Skeletal muscle cell (primary cell): ENCODE measurements around the gene ZNF77.
"Not testable (repeated sequence)": the region's sequence is repeated elsewhere in the genome, so short reads cannot be mapped to it uniquely, and the experiment has no call there.

Experiments
- DNase-seq: peaks from one replicate; pipeline ENCODE4 v3.0.0-alpha.2; 2010; ENCODE audit warnings: low read depth
- H3K4me3 ChIP-seq: 2 replicates; pipeline ENCODE4 v1.5.1; 2011; ENCODE audit warnings: low read depth, mild to moderate bottlenecking, control low read depth, low read length, moderate library complexity

ZNF77 gene

GRCh38 chr19:2974342-2975041 lies 29.7 kb upstream of the ZNF77 start:
- no peak overlapping the region for H3K4me3 ChIP-seq
- DNase-seq, result no peak

- no peak overlapping the region for H3K4me3 ChIP-seq
- peak; percentile 31 for DNase-seq
These were observed 28.5 kb upstream of the ZNF77 start for GRCh38 chr19:2973229-2973628.

DNA sequence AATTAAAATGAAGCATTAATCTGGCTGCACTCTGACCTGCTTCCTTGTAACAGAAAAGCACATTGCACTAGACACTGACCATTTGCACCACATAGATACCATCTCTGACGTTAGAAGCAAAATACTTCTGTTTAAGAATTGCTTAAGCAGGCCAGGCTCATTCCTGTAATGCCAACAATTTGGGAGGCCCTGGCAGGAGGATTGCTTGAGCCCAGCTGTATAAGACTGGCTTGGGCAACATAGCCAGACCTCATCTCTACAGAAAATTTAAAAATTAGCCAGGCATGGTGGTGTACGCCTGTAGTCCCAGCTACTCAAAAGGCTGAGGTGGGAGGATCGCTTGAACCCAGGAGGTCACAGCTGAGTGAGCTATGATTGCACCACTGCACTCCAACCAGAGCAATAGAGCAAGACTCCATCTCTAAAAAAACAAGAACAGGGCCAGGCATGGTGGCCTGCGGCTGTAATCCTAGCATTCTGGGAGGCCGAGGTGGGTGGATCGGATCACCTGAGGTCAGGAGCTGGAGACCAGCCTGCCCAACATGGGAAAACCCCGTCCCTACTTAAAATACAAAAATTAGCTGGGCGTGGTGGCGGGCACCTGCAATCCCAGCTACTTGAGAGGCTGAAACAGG lies 25.5 kb upstream of the ZNF77 start:
- DNase-seq, result no peak

GRCh38 chr19:2969104-2969504 lies 24.3 kb upstream of the ZNF77 start:
- DNase-seq, result no peak
- no peak overlapping the region for H3K4me3 ChIP-seq

More for the DNA sequence above, 25.5 kb upstream of the ZNF77 start:
- H3K4me3 ChIP-seq, result no peak overlapping the region

- H3K4me3 ChIP-seq, result no peak overlapping the region
- no peak for DNase-seq
These were observed 23.2 kb upstream of the ZNF77 start for GRCh38 chr19:2967972-2968371.

- no peak for DNase-seq
- no peak overlapping the region for H3K4me3 ChIP-seq
These were observed 20.1 kb upstream of the ZNF77 start for GRCh38 chr19:2964874-2965273.

DNA sequence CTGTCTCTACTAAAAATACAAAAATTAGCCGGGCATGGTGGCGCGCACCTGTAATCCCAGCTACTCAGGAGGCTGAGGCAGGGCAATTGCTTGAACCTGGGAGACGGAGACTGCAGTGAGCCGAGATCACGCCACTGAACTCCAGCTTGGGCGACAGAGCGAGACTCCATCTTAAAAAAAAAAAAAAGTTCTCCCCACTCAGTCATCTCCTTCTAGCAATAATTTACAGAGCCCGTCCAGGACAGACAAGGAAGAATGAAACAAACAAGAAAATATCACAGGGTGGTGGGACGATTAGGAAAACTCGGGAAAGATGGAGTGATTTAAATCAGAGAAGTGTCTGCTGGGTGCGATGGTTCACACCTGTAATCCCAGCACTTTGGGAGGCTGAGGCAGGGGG lies 18.9 kb upstream of the ZNF77 start:
- not testable (repeated sequence) for H3K4me3 ChIP-seq, DNase-seq

GRCh38 chr19:2963122-2963521 lies 18.4 kb upstream of the ZNF77 start:
- DNase-seq, result no peak
- H3K4me3 ChIP-seq, result no peak overlapping the region

DNA sequence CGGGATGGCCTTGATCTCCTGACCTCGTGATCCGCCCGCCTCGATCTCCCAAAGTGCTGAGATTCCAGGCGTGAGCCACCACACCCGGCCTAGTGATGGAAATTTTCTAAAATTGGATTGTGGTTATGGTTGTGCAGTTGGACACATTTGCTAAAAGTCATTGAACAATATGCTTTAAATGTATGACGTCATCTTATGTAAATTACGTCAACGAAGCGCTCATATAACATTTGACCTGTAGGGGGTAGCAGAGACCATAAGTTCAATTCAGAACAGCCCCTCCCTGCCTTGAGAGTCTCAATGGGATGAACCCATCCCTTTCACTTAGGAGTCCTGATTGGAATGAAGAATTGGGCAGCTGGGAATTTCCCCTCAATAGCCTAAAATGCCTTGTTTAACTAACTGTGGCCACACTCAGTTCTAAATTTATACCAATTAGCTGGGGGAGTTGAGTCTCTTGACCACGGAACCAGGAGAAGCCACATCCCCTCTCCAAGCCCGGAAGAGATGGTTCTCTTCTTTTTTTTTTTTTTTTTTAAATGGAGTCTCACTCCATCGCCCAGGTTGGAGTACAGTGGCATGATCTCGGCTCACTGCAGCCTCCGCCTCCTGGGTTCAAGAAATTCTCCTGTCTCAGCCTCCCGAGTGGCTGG lies 17.4 kb upstream of the ZNF77 start:
- H3K4me3 ChIP-seq, result no peak overlapping the region
- DNase-seq, result no peak

DNA sequence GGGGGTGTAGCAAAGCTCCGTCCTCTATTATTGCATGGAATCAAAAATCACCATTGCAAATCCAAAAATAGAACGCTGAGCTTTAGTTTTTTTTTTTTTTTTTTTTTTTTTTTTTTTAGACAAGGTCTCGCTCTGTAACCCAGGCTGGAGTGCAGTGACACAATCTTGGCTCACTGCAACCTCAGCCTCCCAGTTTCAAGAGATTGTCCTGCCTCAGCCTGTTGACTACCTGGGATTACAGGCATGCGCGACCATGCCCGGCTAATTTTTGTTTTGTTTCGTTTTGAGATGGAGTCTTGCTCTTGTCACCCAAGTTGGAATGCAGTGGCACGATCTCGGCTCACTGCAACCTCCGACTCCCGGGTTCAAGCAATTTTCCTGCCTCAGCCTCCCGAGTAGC lies 15.3 kb upstream of the ZNF77 start:
- no peak for DNase-seq
- no peak overlapping the region for H3K4me3 ChIP-seq

GRCh38 chr19:2957160-2957559 lies 12.4 kb upstream of the ZNF77 start:
- no peak overlapping the region for H3K4me3 ChIP-seq
- no peak for DNase-seq

DNA sequence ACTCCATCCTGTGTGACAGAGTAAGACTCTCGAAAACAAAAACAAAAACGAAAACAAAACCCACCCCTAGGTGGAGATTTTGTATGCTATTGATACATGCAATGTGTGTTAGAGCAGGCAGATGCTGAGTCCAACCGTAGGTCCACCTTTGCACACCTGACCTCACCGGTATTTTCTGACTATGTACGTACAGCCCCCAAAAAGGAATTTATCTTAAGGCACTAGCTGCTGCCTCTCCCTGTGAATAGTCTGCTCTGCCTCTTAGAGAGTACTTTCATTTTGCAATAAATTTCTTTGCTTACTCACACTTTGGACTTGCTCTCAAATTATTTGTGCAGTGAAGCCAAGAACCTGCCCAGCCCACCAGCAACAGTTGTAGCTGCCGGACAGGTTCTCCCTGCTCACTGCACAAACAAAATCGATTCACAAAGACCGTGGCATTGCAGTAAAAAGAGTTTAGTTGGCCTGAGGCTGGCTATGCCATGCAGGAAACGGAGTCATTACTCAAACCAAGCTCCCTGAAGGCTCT lies 8.2 kb upstream of the ZNF77 start:
- H3K4me3 ChIP-seq, result no peak overlapping the region
- no peak for DNase-seq

- DNase-seq, result peak; percentile 96
- peak overlapping the region; percentile 84 for H3K4me3 ChIP-seq
These were observed 5.7 kb upstream of the ZNF77 start for GRCh38 chr19:2950286-2951124.

DNA sequence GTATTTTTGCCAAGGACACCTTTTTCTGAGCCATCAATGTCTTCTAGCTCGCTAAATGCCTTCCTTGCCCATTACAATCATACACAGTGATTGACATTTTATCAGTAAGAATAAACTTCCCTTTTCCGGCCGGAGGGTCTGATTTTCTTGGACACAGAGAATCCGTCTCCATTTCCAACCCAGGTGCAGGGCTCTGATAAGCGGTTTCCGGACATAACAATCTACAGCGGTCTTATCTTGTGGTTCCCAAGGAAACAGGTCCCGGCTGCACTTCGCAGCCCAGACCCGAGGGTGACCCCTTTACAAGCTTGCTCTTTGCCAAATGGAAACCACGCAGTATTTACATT lies 5.1 kb upstream of the ZNF77 start:
- peak overlapping the region; percentile 84 for H3K4me3 ChIP-seq
- DNase-seq, result no peak

- DNase-seq, result no peak
- peak overlapping the region; percentile 94 for H3K4me3 ChIP-seq
These were observed 909 bp upstream of the ZNF77 start for GRCh38 chr19:2945575-2946184.

GRCh38 chr19:2944403-2944774 lies 382 bp downstream of the ZNF77 start:
- H3K4me3 ChIP-seq, result peak overlapping the region; percentile 94
- no peak for DNase-seq

DNA sequence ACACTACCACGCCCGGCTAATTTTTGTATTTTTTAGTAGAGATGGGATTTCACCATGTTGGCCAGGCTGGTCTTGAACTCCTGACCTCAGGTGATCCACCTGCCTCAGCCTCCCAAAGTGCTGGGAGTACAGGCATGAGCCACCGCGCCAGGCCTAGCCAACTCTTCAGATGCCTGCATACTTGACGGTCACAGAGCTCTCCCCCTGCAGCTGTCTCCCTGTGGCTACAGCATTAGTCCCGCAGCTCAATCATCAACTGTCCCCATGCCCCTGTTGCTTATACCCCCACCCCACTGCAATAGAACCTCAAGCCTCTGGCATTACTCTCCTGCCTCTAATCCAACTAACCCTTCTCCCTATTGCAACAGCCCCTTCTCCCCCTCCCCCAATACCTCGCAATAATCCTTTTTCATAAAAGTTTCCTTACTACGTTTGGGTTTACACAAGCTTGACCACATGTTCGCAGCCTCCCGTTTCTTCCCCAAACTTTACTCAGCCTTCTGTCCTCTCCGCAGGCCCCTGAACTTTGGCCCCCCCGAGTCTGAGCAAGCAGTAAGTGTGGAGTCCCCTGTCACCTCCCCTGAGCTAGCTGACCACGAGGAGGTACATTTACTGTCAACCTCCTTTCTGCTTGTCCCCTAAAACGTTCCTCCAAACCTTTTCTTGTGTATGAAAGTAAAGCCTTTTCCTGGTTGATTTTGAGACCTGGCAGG lies 1.7 kb downstream of the ZNF77 start:
- DNase-seq, result no peak
- no peak overlapping the region for H3K4me3 ChIP-seq

DNA sequence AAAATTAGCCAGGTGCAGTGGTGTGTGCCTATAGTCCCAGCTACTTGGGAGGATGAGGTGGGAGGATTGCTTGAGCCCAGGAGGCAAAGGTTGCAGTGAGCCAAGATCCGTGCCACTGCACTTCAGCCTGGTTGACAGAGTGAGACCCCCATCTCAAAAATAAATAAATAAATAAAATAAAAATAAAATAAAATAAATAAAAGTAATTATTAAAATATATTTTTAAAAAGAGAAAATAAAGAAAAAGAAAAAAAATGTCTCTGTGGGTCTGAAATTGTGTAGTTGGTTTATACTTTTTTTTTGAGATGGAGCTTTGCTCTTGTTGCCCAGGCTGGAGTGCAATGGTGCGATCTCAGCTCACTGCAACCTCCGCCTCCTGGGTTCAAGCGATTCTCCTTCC lies 8.9 kb downstream of the ZNF77 start:
- not testable (repeated sequence) for DNase-seq, H3K4me3 ChIP-seq

GRCh38 chr19:2933490-2933910 lies 11.3 kb downstream of the ZNF77 start:
- no peak overlapping the region for H3K4me3 ChIP-seq
- DNase-seq, result no peak
